Measurements from ENCODE around the gene PRKCA.
A peak's percentile ranks its signal among the peaks of the same experiment; 100 is the strongest.

PRKCA gene

GRCh38 chr17:66407864-66408263, 105.5 kb downstream of the PRKCA start:
- DNase-seq (ENCODE audit: low read depth in 2 of 3, low spot score in 1 of 3), result no peak

DNA sequence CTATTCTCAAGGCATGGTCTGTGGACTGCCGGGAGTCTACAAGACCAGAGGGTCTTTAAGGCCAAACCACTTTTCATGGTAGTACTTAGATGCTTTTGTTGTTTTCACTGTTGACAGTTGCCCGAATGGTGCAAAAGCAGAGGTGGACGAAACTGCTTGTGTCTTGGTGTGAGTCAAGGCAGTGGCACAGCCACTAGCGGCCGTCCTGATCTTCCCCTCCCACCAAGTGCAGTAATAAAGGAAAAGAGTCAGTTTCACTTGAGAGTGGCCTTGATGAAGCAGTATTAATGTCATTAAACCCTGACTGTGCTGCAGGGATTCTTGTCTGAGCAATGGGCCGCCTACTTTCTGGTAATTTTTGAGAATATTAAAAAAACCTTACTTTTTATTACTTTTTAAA, 109.1 kb downstream of the PRKCA start:
- DNase-seq (ENCODE audit: low read depth in 2 of 3, low spot score in 1 of 3), result no peak

DNA sequence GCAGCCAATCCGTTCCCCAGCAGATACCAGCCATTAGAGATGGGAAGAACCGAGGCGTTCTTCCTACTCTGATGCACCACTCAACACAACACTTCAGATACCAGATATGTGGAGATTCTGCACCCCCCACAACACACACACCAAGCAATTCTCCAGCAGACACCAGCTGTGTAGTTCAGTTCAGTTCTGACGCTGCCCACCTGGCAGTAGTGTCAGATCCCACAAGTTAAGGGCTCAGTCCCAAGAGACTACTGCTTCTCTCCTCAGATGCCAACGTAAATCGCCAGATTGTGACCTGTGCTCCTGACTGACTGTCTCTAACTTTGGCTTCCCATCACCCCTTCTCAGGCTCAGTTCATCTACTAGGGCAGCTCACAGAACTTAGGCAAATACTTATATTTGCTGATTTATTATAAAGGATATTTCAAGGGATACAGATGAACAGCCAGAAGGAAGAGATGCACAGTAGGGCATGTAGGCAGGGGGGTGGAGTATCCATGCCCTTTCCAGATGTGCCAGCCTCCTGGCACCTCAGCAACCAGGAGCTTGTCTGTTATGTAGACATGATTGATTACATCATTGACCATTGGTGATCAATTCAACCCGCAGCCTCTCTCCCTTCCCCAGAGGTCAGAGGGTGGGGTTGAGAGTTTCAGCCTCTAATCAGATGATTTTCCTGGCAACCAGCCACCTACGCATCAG, 110.6 kb downstream of the PRKCA start:
- DNase-seq (ENCODE audit: low read depth in 2 of 3, low spot score in 1 of 3), result no peak

DNA sequence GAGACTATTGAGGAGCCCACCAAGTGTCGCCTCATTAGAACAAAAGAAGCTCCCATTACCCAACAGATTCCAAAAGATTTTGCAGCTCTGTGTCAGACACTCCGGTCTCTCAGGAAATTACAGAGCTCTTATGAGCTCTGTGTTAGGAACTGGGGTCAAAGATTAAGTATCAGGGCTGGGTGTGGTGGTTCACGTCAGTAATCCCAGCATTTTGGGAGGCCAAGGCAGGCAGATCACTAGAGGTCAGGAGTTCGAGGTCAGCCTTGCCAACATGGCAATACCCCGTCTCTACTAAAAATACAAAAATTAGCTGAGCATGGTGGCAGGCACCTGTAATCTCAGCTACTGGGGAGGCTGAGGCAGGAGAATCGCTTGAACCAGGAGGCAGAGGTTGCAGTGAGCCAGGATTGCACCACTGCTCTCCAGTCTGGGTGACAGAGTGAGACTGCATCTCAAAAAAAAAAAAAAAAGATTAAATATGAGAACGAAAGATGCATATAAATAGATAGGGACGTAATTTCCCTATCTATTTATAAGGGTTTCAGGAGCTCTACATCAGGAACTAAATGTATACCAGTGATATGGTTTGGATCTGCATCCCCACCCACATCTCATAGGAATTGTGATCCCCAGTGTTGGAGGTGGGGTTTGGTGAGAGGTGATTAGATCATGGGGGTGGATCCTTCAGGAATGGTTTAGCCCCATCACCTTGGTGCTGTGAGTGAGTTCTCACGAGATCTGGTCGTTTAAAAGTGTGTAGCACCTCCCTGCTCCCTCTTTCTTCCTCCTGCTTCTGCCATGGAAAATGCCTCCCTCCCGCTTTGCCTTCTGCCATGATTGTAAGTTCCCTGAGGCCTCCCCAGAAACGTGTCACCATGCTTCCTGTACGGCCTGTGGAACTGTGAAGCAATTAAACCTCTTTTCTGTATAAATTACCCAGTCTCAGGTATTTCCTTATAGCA, 111.4 kb downstream of the PRKCA start:
- no peak for DNase-seq (ENCODE audit: low read depth in 2 of 3, low spot score in 1 of 3)

DNA sequence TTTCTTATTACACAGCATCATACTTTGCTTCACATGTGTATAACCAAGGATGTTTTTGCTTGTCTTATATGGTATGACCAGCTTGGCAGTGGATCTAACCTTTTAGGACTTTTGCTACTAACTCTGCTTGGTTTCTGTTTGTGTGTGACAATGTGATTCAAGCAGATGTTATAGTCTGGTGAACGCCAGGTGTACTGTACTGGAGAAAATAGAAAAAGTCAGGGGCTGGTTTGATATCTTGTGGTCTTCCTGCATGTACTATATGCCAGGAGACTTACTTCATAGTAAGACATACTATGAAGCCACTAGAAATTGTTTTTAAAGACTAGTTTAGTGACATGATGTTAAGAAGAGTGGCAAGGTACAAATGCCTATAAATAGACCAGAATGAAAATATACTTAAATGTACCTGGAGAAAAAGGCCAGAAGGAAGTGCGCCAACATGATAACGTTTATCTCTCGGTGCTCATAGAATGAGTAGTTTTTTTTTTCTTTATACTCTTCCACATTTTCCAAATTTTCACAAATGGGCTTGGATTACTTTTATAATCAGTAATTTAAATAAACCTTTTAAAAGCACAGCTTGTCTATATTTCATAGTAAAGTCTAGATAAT, 112.3 kb downstream of the PRKCA start:
- DNase-seq (ENCODE audit: low read depth in 2 of 3, low spot score in 1 of 3), result no peak

DNA sequence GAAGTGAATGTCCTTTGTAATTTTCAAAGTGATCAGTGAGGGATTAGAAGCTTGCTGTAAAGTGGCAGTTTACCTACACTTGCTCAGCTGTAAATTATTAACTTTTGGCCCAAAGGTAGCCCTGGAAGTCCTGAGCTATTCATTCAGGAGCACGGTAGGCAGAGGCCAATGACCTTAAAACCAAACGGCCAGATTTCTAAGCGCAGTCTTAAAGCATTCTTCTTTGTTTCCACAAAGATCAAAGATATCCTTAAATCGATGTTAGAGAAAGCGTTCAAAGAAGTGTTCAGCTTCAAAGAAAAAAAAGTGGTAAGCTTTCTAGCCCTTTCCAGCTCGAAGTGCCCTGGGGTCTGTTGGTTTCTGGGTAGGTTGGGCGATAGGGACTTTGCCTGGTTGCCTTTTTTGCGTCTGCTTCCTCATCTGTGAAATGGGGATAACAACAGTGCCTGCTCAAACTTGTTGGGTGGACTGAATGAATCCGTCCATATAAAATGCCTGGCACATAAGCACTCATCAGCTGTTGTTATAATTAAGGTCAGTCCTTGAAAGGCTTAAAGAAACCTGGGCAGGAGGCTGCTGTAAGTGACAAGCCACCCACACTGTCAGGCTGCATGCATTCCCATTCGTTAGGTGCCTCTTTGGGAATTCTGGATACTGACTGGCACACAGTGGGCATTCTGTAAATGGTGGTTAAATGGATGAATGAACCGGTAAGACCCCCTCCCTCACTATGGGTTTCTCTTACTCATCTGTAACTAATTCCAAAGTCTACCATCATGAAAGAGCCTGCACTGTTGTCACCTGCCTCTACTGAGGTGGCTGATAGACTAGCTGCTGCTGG, 113.2 kb downstream of the PRKCA start:
- DNase-seq (ENCODE audit: low read depth in 2 of 3, low spot score in 1 of 3), result no peak

DNA sequence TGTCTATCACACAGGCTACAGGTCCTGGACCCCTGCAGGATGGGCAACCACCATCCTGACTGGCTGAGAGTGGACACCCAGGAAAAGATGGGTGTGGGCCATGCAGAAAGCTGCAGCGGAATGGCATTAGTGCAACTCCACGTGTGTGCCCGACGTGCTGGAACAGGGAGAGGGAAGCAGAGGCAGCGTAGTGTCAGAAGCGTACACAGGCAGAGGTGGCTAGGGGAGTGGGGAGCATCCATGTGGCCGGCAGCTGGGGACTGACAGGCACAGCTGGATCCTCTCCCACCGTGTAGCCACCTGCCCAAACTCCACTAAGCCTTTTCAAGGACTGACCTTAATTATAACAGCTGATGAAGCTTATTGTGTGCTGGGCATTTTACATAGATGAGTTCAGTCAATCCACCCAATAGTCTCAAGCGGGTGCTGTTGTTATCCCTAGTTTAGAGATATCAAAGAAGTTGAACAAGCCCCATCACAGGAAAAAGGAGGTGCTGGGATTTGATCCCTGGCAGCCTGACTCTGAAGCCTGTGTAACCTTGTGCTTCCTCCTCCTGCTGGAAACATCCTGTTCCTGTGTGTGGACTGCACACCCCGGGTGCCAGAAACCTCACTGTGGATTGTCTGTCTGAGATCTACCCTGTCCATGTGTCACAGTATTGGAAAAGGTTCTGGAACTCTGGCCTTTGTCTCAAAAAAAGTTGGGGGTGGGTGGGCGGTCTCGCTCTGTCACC, 114.0 kb downstream of the PRKCA start:
- DNase-seq (ENCODE audit: low read depth in 2 of 3, low spot score in 1 of 3), result no peak

GRCh38 chr17:66417300-66417719, 114.9 kb downstream of the PRKCA start:
- no peak for DNase-seq (ENCODE audit: low read depth in 2 of 3, low spot score in 1 of 3)

GRCh38 chr17:66420961-66421371, 118.6 kb downstream of the PRKCA start:
- no peak for DNase-seq (ENCODE audit: low read depth in 2 of 3, low spot score in 1 of 3)

DNA sequence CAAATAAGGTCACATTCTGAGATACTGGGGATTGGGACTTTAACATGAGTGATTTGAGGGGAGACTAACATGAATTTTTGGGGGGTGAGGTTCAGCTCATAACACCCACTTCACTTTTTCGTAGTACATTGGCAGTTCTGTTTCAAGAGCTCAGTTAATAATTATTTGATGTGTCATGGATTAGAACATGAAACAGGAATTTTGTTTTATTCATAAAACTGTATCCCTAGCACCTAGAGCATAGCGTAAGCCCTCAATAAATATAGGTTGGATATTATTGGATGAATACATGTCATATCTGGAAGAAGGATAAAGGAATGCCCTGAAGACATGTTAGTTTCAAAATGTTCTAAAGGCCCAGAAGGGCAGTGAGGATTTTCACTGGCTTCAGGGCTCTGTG, 119.8 kb downstream of the PRKCA start:
- DNase-seq (ENCODE audit: low read depth in 2 of 3, low spot score in 1 of 3), result no peak

DNA sequence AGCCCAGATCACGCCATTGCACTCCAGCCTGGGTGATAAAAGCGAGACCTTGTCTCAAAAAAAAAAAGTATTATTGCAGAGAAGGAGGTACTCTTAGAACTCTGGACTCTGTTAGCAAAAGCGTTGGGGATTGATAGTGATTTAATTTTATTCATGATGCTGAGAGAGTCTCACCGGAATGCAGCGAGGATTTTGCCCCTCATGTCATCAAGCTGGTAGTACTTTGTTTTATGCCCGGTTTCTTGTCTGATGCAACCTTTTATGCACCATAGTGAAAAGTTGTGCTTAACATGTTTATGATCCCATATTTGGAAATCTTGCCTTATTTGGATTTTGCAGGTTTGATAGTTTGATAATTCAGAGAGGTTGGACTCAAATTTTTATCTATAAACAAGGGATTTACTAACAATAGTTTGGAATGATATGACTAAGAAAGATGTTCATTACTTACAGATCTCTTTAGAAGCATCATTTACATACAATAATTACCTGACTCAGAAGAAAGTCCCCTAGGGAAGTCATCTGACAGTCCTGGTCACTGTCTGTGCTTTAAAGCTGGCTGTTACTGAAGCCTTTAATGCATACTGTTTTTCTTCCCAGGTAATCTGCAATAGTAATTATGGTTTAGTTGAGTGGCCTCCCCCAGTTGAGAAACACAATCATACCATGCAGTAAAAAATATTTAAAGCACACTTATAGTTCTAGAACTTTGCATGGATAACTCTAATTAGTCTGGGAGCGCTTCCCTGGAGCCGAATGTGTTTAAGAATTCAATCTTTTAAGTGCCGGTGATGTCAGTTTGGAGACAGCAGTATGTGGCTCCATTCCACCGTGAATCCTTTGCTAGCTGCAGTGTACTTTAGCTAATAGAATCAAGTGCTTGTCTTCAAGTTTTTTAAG, 120.9 kb downstream of the PRKCA start:
- no peak for DNase-seq (ENCODE audit: low read depth in 2 of 3, low spot score in 1 of 3)

DNA sequence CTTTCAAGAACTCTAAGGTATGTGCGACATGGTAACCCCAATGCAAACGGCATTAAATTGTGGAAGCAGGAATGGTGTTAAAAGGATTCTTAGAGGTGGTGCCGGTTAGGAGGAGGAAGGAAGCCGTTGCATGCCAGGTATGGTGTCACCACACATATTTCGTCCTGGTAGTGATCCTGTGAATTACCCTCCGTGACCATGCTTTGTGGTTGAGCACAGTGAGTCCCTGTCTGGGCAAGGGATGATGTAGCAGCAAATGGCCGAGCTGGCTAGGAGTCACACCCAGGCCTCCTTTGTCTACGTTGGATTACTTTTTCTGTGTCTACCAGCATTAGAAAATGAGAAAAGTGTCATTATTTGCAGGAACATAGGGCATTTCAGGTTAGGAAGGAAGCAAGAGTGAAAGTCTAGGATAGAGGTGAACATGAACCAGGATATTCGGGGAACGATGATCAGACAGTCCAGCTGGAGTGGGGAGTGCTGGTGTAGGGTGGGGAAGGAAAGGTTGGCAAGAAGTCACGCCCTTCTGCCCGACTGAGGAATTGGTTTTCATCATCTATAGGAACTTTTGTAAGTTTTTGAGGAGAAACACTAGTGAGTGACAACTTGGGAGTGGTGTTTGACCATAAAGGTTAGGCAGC, 123.5 kb downstream of the PRKCA start:
- no peak for DNase-seq (ENCODE audit: low read depth in 2 of 3, low spot score in 1 of 3)

GRCh38 chr17:66426397-66427033, 124.1 kb downstream of the PRKCA start:
- peak in 1 of 3 donors; percentile 48 for DNase-seq (ENCODE audit: low read depth in 2 of 3, low spot score in 1 of 3)

GRCh38 chr17:66427134-66427533, 124.7 kb downstream of the PRKCA start:
- DNase-seq (ENCODE audit: low read depth in 2 of 3, low spot score in 1 of 3), result no peak

DNA sequence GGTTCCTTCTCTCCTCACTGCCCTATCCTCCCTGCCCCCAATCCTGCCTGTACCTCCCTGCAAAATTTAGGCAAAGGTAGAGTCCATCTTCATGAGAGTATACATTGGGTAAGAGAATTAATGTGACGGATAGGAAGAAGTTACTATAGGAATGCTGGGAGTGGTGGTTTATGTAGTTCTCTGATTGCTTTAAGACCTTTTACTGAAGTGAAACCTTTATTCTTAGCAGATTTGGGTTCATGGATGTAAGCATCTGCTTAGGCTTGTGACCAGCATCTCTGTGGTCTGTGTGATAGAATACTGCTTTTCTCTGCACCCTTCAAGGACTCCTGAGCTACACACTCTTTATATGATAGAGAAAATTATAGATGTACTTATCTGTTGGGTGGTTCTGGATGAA, 127.3 kb downstream of the PRKCA start:
- DNase-seq (ENCODE audit: low read depth in 2 of 3, low spot score in 1 of 3), result no peak

DNA sequence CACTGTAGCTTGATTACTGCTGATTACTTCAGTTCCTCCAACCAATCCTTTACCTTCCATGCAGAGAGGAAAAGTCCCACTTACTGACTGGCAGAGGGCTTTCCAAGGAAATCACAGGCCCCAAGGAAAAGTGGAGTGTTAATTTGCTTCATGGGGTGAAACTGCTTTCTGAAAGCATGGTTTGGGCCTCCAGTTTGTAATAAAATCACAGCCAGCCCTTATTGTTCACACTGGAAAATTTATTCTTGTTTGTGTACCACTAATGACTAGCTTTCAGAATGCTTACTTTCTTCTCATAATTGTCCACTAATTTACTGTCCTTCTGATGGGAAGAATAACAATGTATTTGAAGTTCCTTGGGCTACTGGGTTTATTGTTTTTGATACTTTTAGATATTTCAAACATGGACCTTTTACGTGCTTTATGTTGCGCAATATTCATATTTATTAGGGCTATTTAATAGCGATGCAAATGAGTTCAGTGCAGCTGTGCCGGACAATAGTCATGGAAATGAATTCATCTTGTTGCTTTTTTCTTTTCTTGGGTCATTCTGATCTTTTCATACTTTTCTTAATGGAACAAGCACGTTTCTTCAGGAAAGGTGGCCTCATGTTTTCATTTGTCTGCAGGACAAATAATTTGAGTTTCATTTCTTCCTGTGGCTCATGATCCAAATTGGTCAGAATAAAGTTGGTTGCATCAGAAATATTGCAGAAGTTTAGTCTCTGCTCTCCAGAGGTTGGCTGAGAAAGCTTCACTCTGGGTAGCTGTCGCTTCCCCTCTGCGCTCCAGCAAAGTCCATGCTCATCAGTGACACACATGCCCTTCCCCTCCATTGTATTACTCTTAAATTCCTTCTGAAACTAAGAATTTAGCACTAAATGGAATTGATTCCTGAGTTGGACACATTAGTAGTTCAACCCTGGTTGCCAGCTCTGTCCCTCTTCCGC, 128.7 kb downstream of the PRKCA start:
- DNase-seq (ENCODE audit: low read depth in 2 of 3, low spot score in 1 of 3), result no peak

GRCh38 chr17:66431910-66432309, 129.5 kb downstream of the PRKCA start:
- no peak for DNase-seq (ENCODE audit: low read depth in 2 of 3, low spot score in 1 of 3)

All from stimulated activated CD4-positive, alpha-beta T cell treated with anti-CD3 and anti-CD28 coated beads, Interleukin-12 subunit alpha, Interleukin-12 subunit beta, amount 100 ng/mL, for 48 hours (primary cell).